ENCODE measurements around the gene FOXR1. TPM values are rescaled to one million over a fixed set of nuclear protein-coding genes. Genes with fewer than 3 reads are reported as not detected.

FOXR1 gene
- total and polyA plus RNA-seq, 2 of the 8 experiments (the other 6 are each of a cell fraction or from before 2014, with no cell fraction given), result not detected

DNA sequence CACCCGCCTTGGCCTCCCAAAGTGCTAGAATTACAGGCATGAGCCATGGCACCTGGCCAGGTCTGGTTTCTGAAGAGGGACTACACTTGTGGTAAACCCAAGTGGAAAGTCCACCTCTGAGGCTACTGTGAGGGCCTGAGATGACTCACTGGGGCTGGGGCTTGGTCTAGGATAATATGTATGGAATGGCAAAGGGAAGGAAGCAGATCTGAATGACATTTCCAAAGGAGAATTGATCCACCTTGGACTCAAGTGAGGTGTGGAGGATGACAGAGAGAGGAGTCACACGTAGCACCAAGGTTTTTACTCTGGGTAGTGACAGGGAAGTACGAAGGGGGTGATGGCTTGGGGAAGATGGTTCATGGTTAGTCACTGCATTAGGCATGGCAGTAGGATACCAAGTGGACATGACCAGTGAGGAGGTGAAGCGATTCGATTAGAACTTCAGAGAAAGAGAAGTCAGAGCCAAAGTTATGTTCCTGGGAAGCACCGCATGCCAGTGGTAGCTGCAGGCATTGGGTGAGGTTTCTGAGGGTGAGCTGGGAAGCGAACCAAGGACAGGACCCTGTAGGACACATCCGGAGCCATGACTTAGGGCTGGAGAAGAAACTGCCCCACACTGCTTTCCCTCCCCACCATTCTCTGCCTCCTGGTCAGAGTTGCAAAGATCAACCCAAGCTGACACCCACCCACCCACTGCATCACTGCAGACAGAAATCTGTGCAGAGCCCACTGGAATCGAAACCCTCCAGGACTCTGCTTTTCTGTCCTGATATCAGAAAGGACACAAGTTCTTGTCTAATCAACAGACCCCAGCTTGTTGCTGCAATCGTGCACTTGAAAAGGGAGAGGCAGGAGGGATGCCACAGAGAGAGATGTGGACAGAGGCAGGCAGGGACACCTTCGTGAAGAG lies 32.8 kb upstream of the FOXR1 start:
- CTCF ChIA-PET (ENCODE audit: partially characterized antibody), result interaction anchor here (0.7 to 2.9 kb wide), 6 partner anchors 9 to 281 kb away, joined by 3 to 28 read pairs (median 4); no protein-coding TSS in a partner anchor
- TF ChIP-seq SIN3A (conservative IDR thresholded peaks at IDR 0.05 in 1 of 2, IDR thresholded peaks at IDR 0.05 in 1 of 2; ENCODE audit: low read depth in 1 of 2, low read length in 2 of 2) (no peak), GTF2F1 (IDR thresholded peaks at IDR 0.05; ENCODE audit: borderline replicate concordance, low read depth, low read length) (no peak), RAD21 (IDR thresholded peaks at IDR 0.05 in 1 of 2, conservative IDR thresholded peaks at IDR 0.05 in 1 of 2; ENCODE audit: low read depth in 2 of 2, low read length in 2 of 2) (no peak), POLR2A (IDR thresholded peaks at IDR 0.05; ENCODE audit: control extremely low read depth in 1 of 2, low read depth in 2 of 2, low read length in 2 of 2) (no peak), CHD2 (IDR thresholded peaks at IDR 0.05; ENCODE audit: low read length) (no peak), SRF (IDR thresholded peaks at IDR 0.05; ENCODE audit: low read depth, low read length) (no peak), TBP (IDR thresholded peaks at IDR 0.05; ENCODE audit: low read depth, low read length) (no peak)
- TF ChIP-seq, protein P1, sequence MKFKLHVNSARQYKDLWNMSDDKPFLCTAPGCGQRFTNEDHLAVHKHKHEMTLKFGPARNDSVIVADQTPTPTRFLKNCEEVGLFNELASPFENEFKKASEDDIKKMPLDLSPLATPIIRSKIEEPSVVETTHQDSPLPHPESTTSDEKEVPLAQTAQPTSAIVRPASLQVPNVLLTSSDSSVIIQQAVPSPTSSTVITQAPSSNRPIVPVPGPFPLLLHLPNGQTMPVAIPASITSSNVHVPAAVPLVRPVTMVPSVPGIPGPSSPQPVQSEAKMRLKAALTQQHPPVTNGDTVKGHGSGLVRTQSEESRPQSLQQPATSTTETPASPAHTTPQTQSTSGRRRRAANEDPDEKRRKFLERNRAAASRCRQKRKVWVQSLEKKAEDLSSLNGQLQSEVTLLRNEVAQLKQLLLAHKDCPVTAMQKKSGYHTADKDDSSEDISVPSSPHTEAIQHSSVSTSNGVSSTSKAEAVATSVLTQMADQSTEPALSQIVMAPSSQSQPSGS (IDR thresholded peaks at IDR 0.05; ENCODE audit: low read length), result no peak

More for the DNA sequence above, 32.8 kb upstream of the FOXR1 start:
- H2BK20ac ChIP-seq (ENCODE audit: low read length), result no peak overlapping the region; the same call in 1 of the 2 replicates
- no peak overlapping the region for H3K56ac ChIP-seq (replicated peaks; ENCODE audit: insufficient read length, low read depth, low read length)
- H2BK120ac ChIP-seq (replicated peaks; ENCODE audit: low read depth, low read length), result no peak overlapping the region
- H4K91ac ChIP-seq (replicated peaks; ENCODE audit: insufficient read length, low read length), result peak overlapping the region; percentile 58
- 0 out of 2 replicates have a peak overlapping the region, but pooled peaks have one; percentile 18 for H2BK5ac ChIP-seq (ENCODE audit: low read depth, low read length)
- no peak overlapping the region for H3K9ac ChIP-seq (replicated peaks in 1 of 4; ENCODE audit: extremely low read depth in 1 of 4, low read depth in 3 of 4, low read length in 3 of 4)
- H3K23me2 ChIP-seq (ENCODE audit: low read depth, low read length), result no peaks in the 10 kb centered on the region
- peak overlapping the region; percentile 61; the same call in 1 of the 2 replicates for H2BK12ac ChIP-seq (ENCODE audit: low read depth, low read length)
- H3K27ac ChIP-seq (ENCODE audit: low read depth, low read length), result no peak overlapping the region
- no peak overlapping the region; the same call in 1 of the 2 replicates for H2AK5ac ChIP-seq (ENCODE audit: low read depth, low read length)
- no peaks in the 10 kb centered on the region for H3K79me1 ChIP-seq (ENCODE audit: low read depth, low read length)
- H2AFZ ChIP-seq (ENCODE audit: low read length), result no peak overlapping the region
- H3K14ac ChIP-seq (ENCODE audit: insufficient read length), result no peak overlapping the region
- peaks cover 7 to 17% (median 12%) of the 10 kb centered on the region in 4 experiments for H3K4me1 ChIP-seq (replicated peaks in 1 of 4; ENCODE audit: control insufficient read depth in 3 of 4, insufficient read depth in 4 of 4, low read length in 3 of 4)
- no peak overlapping the region; the same call in 1 of the 2 replicates for H4K8ac ChIP-seq (ENCODE audit: extremely low read depth, insufficient read depth, low read length)
- POLR2A ChIA-PET (ENCODE audit: partially characterized antibody), result interaction anchor here (0.8 to 2.1 kb wide), 4 partner anchors 9 to 249 kb away, joined by 3 to 12 read pairs (median 4); partner anchors contain the start of gene DDX6
- peak overlapping the region in 1 of 2 experiments; percentile 0; a peak in 1 of 4 replicates for H3K4me2 ChIP-seq (ENCODE audit: insufficient read depth in 1 of 2, low read depth in 2 of 2, low read length in 2 of 2)
- DNase-seq (ENCODE audit: low read depth in 1 of 2, low spot score in 2 of 2) (no peak), FAIRE-seq (no peak)
- H3K9me3 ChIP-seq (ENCODE audit: insufficient read depth in 2 of 2, low read depth in 1 of 2, low read length in 1 of 2), result no peaks in the 10 kb centered on the region
- no peaks in the 10 kb centered on the region for H4K20me1 ChIP-seq (replicated peaks in 1 of 2; ENCODE audit: control insufficient read depth in 1 of 2, insufficient read depth in 2 of 2, low read length in 2 of 2)
- no peak overlapping the region for H3K4me3 ChIP-seq (ENCODE audit: extremely low read depth in 1 of 4, insufficient read depth in 2 of 4, low read depth in 3 of 4, low read length in 4 of 4)
- H3K79me2 ChIP-seq (ENCODE audit: control insufficient read depth in 1 of 2, insufficient read depth in 2 of 2, low read length in 2 of 2), result no peaks in the 10 kb centered on the region
- 87% methylated on average over 11 of the region's 11 CpGs; no CpG with 5 or more reads in 1 of the 2 experiments for WGBS, 2 experiments (ENCODE audit: extremely low coverage in 1 of 2, insufficient coverage in 1 of 2, insufficient read length in 1 of 2, insufficient replicate concordance in 2 of 2, low coverage in 1 of 2, low lambda C conversion rate in 2 of 2, missing lambda C conversion rate in 1 of 2)
- H3K4ac ChIP-seq (replicated peaks; ENCODE audit: insufficient read length, low read depth, low read length), result peak overlapping the region; percentile 27
- peak overlapping the region; percentile 94; the same call in 1 of the 2 replicates for H2BK15ac ChIP-seq (ENCODE audit: low read length)
- H3K27me3 ChIP-seq (replicated peaks in 1 of 4; ENCODE audit: control insufficient read depth in 3 of 4, extremely low read depth in 1 of 4, insufficient read depth in 3 of 4, low read length in 3 of 4), result 0 out of 7 replicates have a peak, but pooled peaks cover 0 to 4% (median 1%) of the 10 kb centered on the region in 4 experiments
- no peaks in the 10 kb centered on the region for H3K36me3 ChIP-seq (ENCODE audit: control insufficient read depth in 2 of 4, insufficient read depth in 4 of 4, low read length in 3 of 4)
- H4K5ac ChIP-seq (ENCODE audit: insufficient read length, low read depth, low read length), result no peak overlapping the region
- H3K18ac ChIP-seq (ENCODE audit: extremely low read depth, low read length), result no peak overlapping the region
- no peak overlapping the region for H3K23ac ChIP-seq (ENCODE audit: insufficient read length)

Data from H1 (cell line).